GDM1 (cell line): ENCODE results near the gene IGSF10.
A peak's percentile ranks its signal among the peaks of the same experiment; 100 is the strongest.
"Not testable (repeated sequence)": the region's sequence is repeated elsewhere in the genome, so short reads cannot be mapped to it uniquely, and the experiment has no call there.

Experiments used
- DNase-seq: peaks from one replicate; lab custom pipeline; 2025; lab: John Stamatoyannopoulos, UW

IGSF10 gene

DNA sequence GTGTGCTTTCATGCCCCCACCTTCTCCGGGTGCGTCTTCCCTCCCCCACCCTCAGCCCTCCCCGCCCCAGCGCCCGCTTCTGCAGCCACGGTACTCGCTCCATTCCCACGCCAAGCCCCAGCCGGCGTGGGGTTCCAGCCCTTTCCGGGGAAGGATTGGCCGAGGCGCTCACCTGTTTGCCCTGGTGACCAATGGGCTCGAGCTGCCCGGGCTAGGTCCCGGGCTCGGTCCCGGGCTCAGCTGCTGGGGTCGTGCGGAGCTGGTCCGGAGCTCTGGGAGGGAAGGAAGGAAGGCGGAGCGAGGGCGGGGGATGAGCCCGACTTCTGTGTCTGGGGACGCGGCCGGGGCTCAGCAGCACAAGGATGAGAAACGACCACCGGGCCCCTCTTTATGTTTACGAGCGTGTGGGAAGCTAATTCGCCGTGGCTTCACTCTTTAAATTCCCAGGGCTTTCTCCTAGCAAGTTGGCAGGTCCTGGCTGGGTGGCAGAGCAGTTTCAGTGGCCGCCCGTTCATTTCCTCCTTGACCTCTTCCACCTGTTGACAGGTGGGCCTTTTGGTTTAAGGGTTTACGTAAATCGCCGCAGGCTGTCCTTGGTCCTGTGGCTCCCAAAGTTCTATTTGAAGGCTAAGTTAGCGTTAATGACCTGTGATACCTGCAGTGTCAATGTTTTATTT, at the start of gene IGSF10:
Gene IGSF10, minus strand, starts transcription at position 288 of the 677 bp plus-strand sequence. CDS start 2,352 bp downstream, outside the sequence.
- no peak for DNase-seq

GRCh38 chr3:151509468-151510135, 48.7 kb upstream of the IGSF10 start:
- DNase-seq = not testable (repeated sequence)

GRCh38 chr3:151504606-151505005, 43.7 kb upstream of the IGSF10 start:
- DNase-seq = no peak

DNA sequence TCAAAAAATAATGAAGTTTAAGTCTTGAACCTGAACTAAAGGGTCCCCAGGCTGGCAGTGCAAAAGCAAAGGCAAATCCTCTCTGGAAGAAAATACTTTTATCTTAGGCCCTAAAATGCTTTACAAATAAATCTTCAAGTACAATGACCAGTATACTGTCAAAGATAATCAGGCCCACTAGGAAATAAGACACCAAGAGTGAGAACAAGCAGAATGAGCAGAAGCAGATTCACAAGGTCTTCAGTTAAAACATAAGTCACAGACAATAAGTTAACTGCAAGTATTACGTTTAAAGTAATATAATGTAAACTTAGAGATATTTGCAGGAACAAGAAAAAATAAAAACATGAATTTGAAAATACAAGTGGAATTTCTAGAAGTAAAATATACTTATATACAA, 42.2 kb upstream of the IGSF10 start:
- no peak for DNase-seq

DNA sequence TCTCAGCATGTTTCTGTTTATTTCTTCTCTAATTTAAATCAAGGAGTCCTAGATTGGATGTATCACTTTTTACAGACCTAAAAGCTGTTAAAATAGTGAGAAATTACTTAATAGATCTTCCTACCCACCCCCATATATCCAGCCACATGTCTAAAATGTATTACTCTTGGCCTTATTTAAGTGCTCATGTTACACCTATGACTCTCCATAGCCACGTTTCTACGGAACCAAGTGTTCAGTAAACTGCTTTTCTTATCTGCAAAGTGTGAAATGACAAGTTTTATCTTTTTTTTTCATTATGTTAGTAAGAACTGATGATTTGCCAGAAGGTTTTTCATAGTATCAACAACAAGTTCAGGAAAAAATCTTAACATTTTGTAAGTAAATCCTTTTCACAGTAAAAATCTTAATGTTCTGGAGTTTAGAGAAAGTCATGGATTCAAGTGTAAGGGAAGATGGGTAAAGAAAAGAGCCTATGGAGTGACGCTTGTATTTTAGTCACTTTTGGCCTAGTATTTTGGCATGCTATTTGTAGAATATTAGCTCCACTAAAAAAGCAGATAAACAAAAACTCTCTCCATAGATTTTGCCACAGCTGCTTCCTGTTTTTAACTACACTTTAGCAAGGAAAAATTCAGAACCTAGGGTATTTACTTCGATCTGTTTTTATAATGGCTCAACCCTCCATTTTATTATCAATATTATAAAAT, 41.2 kb upstream of the IGSF10 start:
- DNase-seq = no peak

- DNase-seq = no peak
These were observed 40.5 kb upstream of the IGSF10 start for GRCh38 chr3:151501171-151501922.

- no peak for DNase-seq
These were observed 38.3 kb upstream of the IGSF10 start for GRCh38 chr3:151499168-151499567.

DNA sequence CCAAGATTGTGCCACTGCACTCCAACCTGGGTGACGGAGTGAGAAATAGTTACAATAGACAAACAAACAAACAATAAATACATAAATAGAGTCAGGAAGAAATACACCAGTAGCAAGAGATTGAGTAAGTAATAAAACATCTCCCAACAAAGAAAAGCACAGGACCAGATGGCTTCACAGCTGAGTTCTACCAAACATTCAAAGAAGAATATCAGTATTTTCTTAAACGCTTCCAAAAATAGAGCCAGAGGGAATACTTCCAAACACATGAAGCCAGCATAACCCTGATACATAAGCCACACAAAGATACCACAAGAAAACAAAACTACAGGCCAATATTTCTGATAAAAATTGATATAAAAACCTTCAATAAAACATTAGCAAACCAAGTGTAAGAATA, 30.7 kb upstream of the IGSF10 start:
- no peak for DNase-seq

GRCh38 chr3:151487833-151488232, 27.0 kb upstream of the IGSF10 start:
- DNase-seq = not testable (repeated sequence)

DNA sequence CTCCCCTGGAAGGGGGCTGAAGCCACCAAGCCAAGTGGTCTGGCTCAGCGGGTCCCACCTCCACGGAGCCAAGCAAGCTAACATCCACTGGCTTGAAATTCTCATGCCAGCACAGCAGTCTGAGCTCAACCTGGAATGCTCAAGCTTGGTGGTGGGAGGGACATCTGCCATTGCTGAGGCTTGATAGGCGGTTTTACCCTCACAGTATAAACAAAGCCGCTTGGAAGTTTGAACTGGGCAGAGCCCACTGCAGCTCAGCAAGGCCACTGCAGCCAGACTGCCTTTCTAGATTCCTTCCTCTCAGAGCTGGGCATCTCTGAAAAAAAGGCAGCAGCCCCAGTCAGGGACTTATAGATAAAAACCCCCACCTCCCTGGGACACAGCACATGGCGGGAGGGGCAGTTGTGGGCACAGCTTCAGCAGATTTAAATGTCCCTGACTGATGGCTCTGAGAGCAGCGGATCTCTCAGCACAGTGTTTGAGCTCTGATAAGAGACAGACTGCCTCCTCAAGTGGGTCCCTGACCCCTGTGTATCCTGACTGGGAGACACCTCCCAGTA, 23.2 kb upstream of the IGSF10 start:
- DNase-seq = no peak

DNA sequence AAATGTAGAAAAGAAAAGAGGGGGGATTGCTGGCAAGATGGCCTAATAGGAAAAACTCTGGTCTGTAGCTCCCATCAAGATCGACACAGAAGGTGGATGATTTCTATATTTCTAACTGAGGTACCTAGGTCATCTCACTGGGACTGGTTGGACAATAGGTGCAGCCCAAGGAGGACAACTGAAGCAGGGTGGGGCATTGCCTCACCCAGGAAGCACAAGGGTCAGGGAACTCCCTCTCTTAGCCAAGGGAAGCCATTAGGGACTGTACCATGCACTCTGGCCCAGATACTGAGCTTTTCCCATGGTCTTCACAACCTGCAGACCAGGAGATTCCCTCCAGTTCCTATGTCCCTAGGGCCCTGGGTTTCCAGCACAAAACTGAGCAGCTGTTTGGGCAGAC, 22.6 kb upstream of the IGSF10 start:
- DNase-seq = no peak

- DNase-seq = no peak
These were observed 19.6 kb upstream of the IGSF10 start for GRCh38 chr3:151480492-151480891.

DNA sequence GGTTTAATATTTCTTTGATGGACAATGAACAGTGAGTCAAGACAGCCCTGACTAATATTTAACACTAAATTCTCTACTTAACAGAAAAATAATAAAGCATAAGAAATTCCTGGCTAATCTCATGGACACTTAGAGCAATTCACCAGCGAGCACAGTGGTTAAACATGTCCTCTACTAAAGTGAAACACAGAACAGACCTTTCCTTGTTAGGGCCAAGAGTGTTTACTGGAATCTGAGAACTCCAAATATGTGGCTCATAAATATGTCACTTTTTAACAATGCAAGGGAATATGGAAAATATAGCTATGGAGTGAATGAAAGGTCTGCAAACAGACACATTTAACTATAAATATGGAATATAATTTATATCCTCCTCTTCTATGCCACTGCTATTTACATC, 18.6 kb upstream of the IGSF10 start:
- DNase-seq = no peak

DNA sequence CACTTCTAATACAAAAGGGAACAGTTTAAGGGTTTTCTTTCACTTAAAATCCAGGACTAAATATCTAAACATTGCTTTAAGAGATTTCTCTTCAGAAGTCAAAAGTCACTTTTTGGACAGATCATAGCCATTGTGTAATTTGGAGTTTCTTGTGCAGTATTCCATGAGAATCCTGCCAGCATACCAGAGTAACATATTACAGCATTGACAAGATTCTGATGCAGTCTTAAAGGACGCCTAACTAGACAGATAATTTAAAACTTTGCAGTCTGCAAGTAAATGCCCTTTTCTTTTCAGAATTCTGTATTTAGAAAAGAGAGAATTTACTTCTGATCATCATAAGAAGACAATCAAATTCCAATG, 17.5 kb upstream of the IGSF10 start:
- no peak for DNase-seq

GRCh38 chr3:151477591-151478334, 16.9 kb upstream of the IGSF10 start:
- DNase-seq = no peak

- no peak for DNase-seq
These were observed 15.6 kb upstream of the IGSF10 start for GRCh38 chr3:151476344-151477018.

DNA sequence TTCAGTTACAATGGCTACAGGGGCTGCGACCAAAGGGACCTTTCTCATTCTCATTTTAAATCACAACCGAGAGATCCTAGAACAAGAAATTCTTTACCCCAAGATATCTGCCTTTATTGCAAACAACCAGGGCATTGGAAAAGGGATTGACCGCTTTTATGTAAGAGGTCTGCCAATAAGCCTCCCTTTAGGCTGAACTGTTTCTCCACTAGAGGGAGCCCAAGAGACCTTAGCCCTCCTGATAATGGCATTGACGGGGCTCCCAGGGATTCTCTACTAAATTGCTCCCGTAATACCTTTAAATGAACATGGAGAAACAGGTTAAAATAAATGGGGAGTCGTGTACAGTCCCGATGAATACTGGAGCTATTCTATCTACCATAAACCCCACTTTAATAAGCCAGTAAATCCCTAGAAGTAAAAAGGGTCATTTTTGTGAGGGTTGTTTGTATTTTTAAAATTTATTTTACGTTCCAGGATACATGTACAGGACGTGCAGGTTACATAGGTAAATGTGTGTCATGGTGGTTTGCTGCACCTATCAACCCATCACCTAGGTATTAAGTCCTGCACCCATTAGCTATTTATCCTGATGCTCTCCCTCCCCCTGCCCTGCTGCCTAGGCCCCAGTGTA, 7.5 kb upstream of the IGSF10 start:
- DNase-seq = peak; percentile 16

DNA sequence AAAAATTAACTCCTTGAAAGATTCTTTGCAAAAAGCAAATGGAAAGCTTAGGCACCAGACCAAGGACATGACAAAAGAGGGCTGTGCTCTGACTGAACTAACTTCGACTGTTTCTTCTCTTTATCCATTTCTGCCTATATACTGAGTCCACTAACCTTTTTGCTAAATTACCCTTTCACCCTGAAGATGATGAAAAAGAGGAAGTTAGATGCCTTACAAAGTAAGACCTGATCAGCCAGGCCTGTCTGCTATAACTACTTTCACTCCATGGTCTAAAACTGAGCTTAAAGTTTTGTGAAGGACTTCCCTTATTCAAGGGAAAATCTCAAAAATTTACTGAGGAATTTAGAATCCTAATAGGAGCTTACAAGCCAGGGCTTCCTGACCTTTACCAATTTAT, 6.2 kb upstream of the IGSF10 start:
- DNase-seq = peak; percentile 37

GRCh38 chr3:151462991-151463390, 2.1 kb upstream of the IGSF10 start:
- no peak for DNase-seq

DNA sequence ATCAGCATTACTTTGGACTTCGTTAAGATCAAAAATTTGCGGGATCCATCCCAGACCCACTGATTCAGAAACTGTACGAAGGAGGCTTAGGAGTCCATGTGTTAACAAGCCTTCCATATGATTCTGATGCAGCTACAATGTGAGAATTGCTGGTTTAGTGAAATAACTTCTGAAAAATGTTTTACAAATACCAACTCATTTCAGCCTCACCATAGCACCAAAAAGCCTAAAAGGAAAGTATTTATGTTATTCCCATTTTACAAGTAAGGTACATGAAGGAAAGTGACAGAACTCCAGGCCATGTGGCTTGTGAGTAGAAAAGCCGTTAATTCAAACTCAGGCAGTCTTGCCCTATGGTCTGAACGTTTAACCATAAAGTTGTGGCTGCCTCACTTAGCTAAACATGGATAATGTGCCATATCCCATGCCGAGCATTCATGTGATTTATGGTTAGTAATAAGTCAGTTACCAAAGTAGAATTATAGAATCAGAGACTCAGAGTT, 1.5 kb upstream of the IGSF10 start:
- no peak for DNase-seq
